Measurements from ENCODE around the gene MFAP3L.

DNA sequence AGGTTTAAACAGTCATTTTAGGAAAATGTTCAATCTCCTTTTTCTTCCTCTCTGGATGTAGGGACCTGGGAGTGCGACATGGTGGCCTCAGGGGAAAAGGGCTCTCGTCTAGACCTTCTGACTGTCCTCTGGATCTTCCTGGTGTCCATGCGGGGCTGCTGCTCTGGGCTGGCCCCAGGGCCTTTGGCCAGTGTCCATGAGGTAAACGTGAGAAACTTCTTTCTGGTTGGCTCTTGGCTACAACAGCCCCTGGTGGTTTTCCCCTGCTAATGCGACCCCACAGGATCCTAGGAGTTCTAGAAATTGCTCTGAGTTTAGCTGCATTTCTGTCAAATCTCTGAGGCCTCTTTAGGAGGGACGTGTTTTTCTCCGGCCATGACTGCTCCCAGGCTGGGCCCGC is 85.7 kb downstream of the MFAP3L start:
- TF ChIP-seq, protein P1, sequence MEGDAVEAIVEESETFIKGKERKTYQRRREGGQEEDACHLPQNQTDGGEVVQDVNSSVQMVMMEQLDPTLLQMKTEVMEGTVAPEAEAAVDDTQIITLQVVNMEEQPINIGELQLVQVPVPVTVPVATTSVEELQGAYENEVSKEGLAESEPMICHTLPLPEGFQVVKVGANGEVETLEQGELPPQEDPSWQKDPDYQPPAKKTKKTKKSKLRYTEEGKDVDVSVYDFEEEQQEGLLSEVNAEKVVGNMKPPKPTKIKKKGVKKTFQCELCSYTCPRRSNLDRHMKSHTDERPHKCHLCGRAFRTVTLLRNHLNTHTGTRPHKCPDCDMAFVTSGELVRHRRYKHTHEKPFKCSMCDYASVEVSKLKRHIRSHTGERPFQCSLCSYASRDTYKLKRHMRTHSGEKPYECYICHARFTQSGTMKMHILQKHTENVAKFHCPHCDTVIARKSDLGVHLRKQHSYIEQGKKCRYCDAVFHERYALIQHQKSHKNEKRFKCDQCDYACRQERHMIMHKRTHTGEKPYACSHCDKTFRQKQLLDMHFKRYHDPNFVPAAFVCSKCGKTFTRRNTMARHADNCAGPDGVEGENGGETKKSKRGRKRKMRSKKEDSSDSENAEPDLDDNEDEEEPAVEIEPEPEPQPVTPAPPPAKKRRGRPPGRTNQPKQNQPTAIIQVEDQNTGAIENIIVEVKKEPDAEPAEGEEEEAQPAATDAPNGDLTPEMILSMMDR (IDR thresholded peaks at IDR 0.05): peak in 2 of 4 donors; percentile 21 to 23
- no peak for TF ChIP-seq POLR2A (IDR thresholded peaks at IDR 0.05)
